ENCODE measurements around the gene TBX18. TPM values are rescaled to one million over a fixed set of nuclear protein-coding genes. Genes with fewer than 3 reads are reported as not detected.

Gene TBX18
- total and polyA plus RNA-seq, 10 of the 15 experiments (the other 5 are each of a cell fraction or from before 2014, with no cell fraction given) = 0.03 to 6.1 (median 0.17) TPM; not detected in 6

DNA sequence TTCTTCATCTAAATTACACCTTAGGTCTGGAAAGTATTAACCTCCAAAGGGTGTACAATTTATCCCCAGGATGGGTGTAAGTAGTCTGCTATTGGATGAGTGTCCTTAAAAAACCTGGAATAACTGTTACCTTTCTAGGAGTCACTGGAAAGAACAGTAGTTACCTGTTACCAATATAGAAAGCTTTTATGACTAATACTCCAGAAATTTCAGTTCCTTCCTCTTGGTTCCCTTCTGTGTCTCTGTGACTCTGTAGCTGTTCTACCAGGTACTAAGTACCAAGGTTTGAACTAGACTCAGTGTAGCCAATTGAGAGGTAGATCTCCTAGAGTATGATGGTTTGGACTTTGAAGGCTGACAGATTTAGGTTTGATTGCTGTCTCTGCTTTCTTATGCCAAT, 47.0 kb upstream of the TBX18 start (continued):
- TF ChIP-seq, protein P1, sequence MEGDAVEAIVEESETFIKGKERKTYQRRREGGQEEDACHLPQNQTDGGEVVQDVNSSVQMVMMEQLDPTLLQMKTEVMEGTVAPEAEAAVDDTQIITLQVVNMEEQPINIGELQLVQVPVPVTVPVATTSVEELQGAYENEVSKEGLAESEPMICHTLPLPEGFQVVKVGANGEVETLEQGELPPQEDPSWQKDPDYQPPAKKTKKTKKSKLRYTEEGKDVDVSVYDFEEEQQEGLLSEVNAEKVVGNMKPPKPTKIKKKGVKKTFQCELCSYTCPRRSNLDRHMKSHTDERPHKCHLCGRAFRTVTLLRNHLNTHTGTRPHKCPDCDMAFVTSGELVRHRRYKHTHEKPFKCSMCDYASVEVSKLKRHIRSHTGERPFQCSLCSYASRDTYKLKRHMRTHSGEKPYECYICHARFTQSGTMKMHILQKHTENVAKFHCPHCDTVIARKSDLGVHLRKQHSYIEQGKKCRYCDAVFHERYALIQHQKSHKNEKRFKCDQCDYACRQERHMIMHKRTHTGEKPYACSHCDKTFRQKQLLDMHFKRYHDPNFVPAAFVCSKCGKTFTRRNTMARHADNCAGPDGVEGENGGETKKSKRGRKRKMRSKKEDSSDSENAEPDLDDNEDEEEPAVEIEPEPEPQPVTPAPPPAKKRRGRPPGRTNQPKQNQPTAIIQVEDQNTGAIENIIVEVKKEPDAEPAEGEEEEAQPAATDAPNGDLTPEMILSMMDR (IDR thresholded peaks at IDR 0.05 in 2 of 3, conservative IDR thresholded peaks at IDR 0.05 in 1 of 3; ENCODE audit: control insufficient read depth in 2 of 3, extremely low read depth in 1 of 3, insufficient read depth in 1 of 3, low read depth in 3 of 3, low read length in 3 of 3) = no peak

DNA sequence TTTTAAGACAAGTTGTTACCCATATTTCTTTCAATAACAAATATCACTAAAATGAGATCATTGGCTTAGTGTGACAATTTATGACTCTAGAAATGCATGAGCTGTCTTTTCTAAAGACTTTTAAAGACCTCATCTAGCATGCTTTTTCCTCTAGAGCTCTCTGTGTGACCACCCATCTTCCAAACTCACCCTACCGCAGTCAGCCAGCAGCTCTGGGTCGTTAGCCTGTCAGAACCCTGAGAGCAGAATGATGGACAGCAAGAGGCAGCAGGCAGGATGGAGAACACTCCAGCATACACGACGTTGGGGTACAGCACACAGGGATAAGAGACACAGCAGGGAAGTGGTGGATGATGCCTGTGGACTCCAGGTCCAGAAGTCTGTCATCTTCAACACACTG, 45.1 kb upstream of the TBX18 start:
- SMC1A ChIA-PET (ENCODE audit: uncharacterized antibody, unreplicated experiment) = no interaction called here
- H3K27me3 ChIP-seq (replicated peaks in 1 of 2; ENCODE audit: control insufficient read depth in 2 of 2, insufficient read depth in 2 of 2, low read length in 1 of 2) = no peaks in the 10 kb centered on the region
- no TSS peak for BruUV-seq (replicated peaks)
- FAIRE-seq = no peak
- H3K4me3 ChIP-seq = no peak overlapping the region
- H3K27ac ChIP-seq (ENCODE audit: control insufficient read depth, insufficient read depth) = no peak overlapping the region
- CTCF ChIA-PET = no interaction called here
- no peaks in the 10 kb centered on the region for H3K9me3 ChIP-seq (replicated peaks; ENCODE audit: control insufficient read depth, insufficient read depth, low read length)
- 12% methylated on average over 4 of the region's 4 CpGs for WGBS (ENCODE audit: insufficient coverage, insufficient replicate concordance, low lambda C conversion rate, missing lambda C conversion rate)
- no peaks in the 10 kb centered on the region for H3K36me3 ChIP-seq (ENCODE audit: control insufficient read depth in 2 of 2, insufficient read depth in 2 of 2, low read length in 1 of 2)
- DNase-seq (ENCODE audit: low read depth, low spot score) = no peak
- no peaks in the 10 kb centered on the region for H4K20me1 ChIP-seq (ENCODE audit: control insufficient read depth, insufficient read depth)
- H3K4me1 ChIP-seq (ENCODE audit: control insufficient read depth, insufficient read depth, low read length) = no peaks in the 10 kb centered on the region
- TF ChIP-seq ESRRA (IDR thresholded peaks at IDR 0.05; ENCODE audit: low read length) (no peak), GATAD2B (conservative IDR thresholded peaks at IDR 0.05; ENCODE audit: low read depth) (no peak), HDAC2 (IDR thresholded peaks at IDR 0.05) (no peak), MYB (IDR thresholded peaks at IDR 0.05; ENCODE audit: borderline replicate concordance, low read depth, low read length) (no peak), RCOR1 (conservative IDR thresholded peaks at IDR 0.05; ENCODE audit: low read depth, low read length) (no peak), TAF1 (IDR thresholded peaks at IDR 0.05; ENCODE audit: borderline replicate concordance, low read depth, low read length) (no peak), CHD2 (IDR thresholded peaks at IDR 0.05; ENCODE audit: borderline replicate concordance, low read depth, low read length) (no peak), ZBED1 (IDR thresholded peaks at IDR 0.05; ENCODE audit: borderline replicate concordance) (no peak), RB1 (IDR thresholded peaks at IDR 0.05; ENCODE audit: borderline replicate concordance) (no peak), GABPA (IDR thresholded peaks at IDR 0.05; ENCODE audit: low read depth) (no peak), BRCA1 (IDR thresholded peaks at IDR 0.05; ENCODE audit: low read depth, low read length) (no peak), ZNF24 (IDR thresholded peaks at IDR 0.05) (no peak), RELA (IDR thresholded peaks at IDR 0.05; ENCODE audit: borderline replicate concordance, partially characterized antibody) (no peak), BHLHE40 (IDR thresholded peaks at IDR 0.05; ENCODE audit: borderline replicate concordance in 1 of 2, low read depth in 2 of 2, low read length in 1 of 2) (no peak)
- TF ChIP-seq, protein P2, sequence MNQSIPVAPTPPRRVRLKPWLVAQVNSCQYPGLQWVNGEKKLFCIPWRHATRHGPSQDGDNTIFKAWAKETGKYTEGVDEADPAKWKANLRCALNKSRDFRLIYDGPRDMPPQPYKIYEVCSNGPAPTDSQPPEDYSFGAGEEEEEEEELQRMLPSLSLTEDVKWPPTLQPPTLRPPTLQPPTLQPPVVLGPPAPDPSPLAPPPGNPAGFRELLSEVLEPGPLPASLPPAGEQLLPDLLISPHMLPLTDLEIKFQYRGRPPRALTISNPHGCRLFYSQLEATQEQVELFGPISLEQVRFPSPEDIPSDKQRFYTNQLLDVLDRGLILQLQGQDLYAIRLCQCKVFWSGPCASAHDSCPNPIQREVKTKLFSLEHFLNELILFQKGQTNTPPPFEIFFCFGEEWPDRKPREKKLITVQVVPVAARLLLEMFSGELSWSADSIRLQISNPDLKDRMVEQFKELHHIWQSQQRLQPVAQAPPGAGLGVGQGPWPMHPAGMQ (IDR thresholded peaks at IDR 0.05; ENCODE audit: borderline replicate concordance) = no peak
- TF ChIP-seq, protein P3, sequence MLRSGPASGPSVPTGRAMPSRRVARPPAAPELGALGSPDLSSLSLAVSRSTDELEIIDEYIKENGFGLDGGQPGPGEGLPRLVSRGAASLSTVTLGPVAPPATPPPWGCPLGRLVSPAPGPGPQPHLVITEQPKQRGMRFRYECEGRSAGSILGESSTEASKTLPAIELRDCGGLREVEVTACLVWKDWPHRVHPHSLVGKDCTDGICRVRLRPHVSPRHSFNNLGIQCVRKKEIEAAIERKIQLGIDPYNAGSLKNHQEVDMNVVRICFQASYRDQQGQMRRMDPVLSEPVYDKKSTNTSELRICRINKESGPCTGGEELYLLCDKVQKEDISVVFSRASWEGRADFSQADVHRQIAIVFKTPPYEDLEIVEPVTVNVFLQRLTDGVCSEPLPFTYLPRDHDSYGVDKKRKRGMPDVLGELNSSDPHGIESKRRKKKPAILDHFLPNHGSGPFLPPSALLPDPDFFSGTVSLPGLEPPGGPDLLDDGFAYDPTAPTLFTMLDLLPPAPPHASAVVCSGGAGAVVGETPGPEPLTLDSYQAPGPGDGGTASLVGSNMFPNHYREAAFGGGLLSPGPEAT (IDR thresholded peaks at IDR 0.05; ENCODE audit: low read depth) = no peak
- TF ChIP-seq, protein P1 (IDR thresholded peaks at IDR 0.05 in 2 of 3, conservative IDR thresholded peaks at IDR 0.05 in 1 of 3; ENCODE audit: control insufficient read depth in 2 of 3, extremely low read depth in 1 of 3, insufficient read depth in 1 of 3, low read depth in 3 of 3, low read length in 3 of 3) = no peak
- no peak overlapping the region for H3K9ac ChIP-seq (ENCODE audit: control insufficient read depth, insufficient read depth, low read length)
- no peaks in the 10 kb centered on the region for H3K79me2 ChIP-seq (ENCODE audit: control insufficient read depth, insufficient read depth, low read length)
- in situ Hi-C loops (cut with MboI) = no loop called here
- no peak overlapping the region for H2AFZ ChIP-seq (ENCODE audit: control insufficient read depth, low read depth, low read length)
- RAD21 ChIA-PET (ENCODE audit: unreplicated experiment) = no interaction called here
- no peak overlapping the region for H3K4me2 ChIP-seq (ENCODE audit: control insufficient read depth, insufficient read depth)
- intact Hi-C loops (cut with micrococcal nuclease; ENCODE audit: unreplicated experiment) = no loop called here
- no peak for ATAC-seq
- POLR2A ChIA-PET = no interaction called here

Measured in GM12878 (cell line).